ENCODE results near the gene KLHL3.
A peak's percentile ranks its signal among the peaks of the same experiment; 100 is the strongest.
"Not testable (repeated sequence)": the region's sequence is repeated elsewhere in the genome, so short reads cannot be mapped to it uniquely, and the experiment has no call there.

KLHL3 gene

DNA sequence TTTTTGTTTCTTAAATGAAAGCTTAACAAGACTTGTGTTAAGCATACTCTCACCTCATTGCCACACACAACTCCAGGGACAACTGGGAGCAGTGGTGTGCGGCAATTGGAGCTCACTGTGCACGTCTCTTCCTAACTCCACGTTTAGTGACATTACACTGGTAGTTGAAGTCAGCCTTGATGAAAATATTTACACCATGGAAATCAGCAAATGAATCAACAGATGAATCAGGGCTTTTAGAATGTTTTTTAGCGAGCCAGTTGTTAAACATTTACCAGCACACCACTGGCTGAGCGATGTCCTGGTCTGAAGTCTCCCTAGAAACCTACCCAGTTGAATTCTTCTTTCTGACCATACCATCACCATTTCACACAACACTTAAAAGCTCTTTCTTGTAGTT lies 67.3 kb downstream of the KLHL3 start:
- no peak for DNase-seq (ENCODE audit: low read depth in 2 of 2)

DNA sequence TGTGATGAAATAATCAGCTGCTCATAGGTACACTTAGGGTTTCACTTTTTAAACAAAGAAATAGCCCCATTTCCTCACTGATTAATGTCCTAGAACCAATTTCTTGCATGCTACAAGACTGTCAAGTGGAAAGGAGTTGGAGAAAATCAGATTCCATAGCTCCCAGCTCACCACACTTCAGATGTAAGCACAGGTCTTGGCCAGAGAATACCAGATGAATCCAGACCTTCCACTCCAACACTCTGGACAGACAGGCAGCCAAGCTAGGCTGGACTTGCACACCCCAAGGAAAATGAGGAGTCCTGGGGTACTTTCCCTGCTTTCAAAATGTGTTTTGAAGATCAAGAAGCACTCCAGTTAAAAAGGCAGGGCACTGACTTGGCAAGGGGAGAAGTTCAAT lies 68.5 kb downstream of the KLHL3 start:
- no peak for DNase-seq (ENCODE audit: low read depth in 2 of 2)

- no peak for DNase-seq (ENCODE audit: low read depth in 2 of 2)
These were observed 69.0 kb downstream of the KLHL3 start for GRCh38 chr5:137666901-137667300.

- DNase-seq (ENCODE audit: low read depth in 2 of 2), result no peak
These were observed 69.4 kb downstream of the KLHL3 start for GRCh38 chr5:137666461-137666850.

DNA sequence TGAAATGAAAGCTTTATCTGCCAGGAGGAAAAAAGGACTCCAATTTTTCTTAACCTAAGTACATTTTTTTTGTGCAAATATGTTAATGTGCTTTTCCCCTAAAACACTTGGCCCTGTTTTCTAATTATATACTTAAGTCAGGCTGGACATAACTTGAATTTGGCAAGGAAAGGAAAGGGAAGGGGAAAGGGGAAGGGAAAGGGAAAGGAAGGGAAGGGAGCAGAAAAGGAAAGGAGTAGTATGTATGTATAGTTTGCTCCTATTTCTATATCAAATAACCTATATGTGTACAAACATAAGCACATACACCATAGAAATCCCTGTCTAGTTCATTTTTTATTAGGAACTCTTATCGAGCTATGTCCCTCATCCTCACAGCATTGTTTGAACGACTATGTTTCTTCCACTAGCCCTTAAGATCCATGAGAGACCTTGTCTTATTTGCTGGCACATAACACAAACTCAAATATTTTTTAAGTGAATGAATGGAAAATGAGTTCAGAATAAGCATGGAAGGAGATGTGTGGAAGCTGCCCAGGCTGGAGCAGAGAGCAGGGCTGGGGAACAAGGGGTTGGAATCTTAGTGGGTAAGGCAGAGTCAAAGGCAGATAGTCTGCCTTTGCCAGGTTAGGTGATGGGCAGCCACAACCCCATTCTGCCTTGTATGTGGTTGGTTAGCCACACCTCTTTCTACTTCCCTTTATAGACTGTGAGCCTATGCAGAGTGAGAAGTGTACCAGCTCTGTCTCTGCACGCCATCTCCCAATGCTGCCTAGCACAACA lies 70.0 kb downstream of the KLHL3 start:
- peak in 1 of 2 donors; percentile 8 for DNase-seq (ENCODE audit: low read depth in 2 of 2)

DNA sequence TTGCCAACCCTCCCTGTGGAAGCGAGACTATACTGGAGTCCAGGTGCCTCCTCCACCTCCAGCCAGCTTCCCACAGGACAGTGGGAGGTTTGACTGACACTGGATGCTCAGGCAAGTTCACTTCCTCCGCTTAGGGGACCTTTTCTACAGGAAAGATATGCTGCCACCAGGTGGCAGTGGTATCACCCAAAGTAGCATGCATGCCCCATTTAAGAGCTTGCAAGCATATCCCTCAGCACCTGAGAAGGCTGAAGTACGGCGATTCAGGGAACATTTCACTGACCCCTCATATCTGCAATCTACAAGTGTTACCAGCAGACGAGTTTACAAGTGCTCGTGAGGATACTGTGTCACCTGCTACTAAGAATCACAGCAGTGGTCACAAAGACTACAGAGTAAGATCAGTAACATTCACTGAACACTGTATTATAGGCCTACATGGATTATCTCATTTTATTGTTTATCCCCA lies 75.5 kb downstream of the KLHL3 start:
- peak; percentile 43 to 55 for DNase-seq (ENCODE audit: low read depth in 2 of 2)

DNA sequence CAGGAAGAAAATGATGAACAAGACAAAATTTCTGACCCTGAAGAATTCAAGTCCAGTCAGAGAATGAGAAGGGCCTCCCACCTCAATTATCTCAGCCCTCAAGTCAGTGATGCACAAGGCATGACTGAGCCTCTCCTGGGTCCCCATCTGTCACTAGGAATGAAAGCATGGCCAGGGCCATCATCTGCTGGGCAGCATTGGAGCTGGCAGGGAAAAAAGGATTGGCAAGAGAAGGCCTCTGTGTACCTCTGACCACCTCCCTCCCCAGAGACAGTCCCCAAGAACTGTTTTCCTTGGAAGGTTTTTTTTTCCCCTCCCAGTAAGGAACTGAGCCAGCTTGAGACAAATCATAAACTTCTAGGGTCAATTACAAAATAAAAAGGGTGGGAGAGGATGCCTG lies 76.7 kb downstream of the KLHL3 start:
- no peak for DNase-seq (ENCODE audit: low read depth in 2 of 2)

GRCh38 chr5:137658324-137658723 lies 77.6 kb downstream of the KLHL3 start:
- DNase-seq (ENCODE audit: low read depth in 2 of 2), result no peak

DNA sequence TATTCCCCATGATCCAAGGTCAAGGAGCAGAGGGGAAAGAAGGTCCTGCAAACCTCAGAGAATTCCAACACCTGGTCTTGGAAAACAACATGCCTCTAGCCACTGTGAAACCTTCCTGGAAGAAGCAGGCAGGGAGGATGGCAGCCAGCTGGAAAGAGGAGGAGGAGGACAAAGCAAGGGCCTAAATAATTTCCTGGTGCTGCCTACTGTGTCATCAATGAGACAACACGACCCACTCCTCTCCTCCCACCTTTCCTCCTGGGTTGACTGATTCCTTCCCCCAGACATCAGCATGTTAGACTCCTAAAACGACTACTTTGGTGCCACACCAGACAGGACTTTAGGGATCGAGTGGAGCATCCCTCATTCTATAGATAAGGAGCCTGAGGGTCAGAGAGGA lies 78.8 kb downstream of the KLHL3 start:
- no peak for DNase-seq (ENCODE audit: low read depth in 2 of 2)

GRCh38 chr5:137656558-137656957 lies 79.3 kb downstream of the KLHL3 start:
- DNase-seq (ENCODE audit: low read depth in 2 of 2), result no peak

- no peak for DNase-seq (ENCODE audit: low read depth in 2 of 2)
These were observed 84.9 kb downstream of the KLHL3 start for GRCh38 chr5:137651022-137651421.

- DNase-seq (ENCODE audit: low read depth in 2 of 2), result no peak
These were observed 86.5 kb downstream of the KLHL3 start for GRCh38 chr5:137649228-137649935.

DNA sequence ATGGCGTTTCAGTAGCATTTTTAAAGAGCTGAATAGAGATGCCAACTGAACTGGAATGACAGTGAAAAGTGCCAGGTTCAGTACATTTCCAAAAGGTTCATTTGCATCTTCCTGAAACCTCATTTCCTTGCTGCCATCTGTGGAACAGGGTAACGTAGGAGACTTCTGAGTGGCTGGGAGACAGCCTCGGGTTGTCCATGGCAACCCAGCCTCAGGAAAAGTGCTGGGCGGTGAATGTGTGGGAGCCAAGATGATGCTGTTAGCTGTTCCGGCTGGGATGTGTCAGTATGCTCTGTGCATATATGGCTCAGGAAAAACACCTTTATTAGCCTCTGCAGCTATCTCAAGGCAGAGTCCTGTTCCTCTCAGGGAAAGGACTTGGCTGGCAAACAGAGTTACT lies 87.5 kb downstream of the KLHL3 start:
- no peak for DNase-seq (ENCODE audit: low read depth in 2 of 2)

GRCh38 chr5:137647401-137647800 lies 88.5 kb downstream of the KLHL3 start:
- no peak for DNase-seq (ENCODE audit: low read depth in 2 of 2)

DNA sequence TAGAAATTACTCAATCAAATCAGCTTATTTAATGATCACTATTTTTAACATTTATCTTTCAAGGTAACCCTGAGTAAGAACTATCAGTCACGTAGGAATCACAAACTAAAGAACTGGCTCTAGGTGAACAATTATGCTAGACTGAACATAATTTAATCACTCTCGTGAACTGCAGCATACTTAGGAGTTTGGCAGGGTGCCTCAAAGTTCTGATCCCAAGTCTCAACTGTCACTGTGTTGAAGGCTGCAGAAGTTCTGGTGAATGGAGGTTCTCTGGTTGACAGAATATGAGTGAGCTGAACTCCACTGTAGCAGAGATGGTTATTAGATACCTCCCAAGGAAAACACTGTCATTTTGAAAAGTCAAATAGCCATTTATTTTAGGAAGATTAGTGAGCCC lies 89.1 kb downstream of the KLHL3 start:
- no peak for DNase-seq (ENCODE audit: low read depth in 2 of 2)

DNA sequence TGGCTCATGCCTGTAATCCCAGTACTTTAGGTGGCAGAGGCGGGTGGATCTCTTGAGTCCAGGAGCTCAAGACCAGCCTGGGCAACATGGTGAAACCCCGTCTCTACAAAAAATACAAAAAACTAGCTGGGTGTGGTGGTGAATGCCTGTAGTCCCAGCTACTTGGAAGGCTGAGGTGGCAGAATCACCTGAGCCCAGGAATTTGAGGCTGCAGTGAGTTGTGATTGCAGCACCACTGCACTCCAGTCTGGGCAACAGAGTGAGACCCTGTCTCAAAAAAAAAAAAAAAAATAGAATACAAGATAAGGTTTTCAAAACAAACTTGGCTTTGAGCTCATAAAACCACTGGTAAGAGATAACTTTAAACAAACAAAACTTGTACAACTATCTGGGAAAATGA lies 92.8 kb downstream of the KLHL3 start:
- DNase-seq (ENCODE audit: low read depth in 2 of 2), result not testable (repeated sequence)

- no peak for DNase-seq (ENCODE audit: low read depth in 2 of 2)
These were observed 93.8 kb downstream of the KLHL3 start for GRCh38 chr5:137642091-137642490.

GRCh38 chr5:137641148-137641547 lies 94.7 kb downstream of the KLHL3 start:
- no peak for DNase-seq (ENCODE audit: low read depth in 2 of 2)

DNA sequence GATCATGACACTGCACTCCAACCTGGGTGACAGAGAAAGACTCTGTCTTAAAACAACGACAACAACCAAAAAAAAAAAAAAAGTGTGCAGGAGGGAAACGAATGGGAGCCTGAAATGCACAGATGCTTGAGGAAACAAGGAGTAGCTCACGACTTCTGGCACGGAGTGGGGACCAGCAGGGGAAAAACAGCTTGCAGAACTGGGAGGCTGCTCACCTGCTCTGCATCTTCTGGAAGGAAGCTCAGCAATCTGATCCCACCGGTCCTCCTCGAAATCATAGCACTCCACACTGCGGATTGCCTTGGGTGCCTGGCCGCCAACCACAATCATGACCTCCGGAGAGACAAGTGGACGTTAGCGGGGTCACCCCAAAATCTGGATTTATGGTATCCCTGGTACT lies 96.2 kb downstream of the KLHL3 start:
- DNase-seq (ENCODE audit: low read depth in 2 of 2), result no peak

DNA sequence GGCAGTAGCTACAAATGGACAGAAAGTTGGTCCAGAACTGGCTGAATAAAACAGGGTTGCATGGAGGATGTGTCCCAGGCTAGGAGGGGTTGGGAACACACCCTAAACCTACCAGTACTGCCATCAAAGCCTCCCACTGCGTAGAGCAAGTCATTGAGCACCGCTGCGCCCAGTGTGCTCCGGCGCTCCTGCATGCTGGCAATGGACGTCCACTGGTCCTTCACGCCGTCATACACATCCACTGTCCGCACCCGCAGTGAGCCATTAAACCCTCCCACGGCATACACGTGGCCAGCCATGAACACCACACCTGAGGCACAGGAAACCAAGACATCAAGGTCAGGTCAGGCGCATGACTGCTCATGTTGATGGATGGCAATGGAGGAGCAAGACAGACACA lies 97.0 kb downstream of the KLHL3 start:
- DNase-seq (ENCODE audit: low read depth in 2 of 2), result no peak

DNA sequence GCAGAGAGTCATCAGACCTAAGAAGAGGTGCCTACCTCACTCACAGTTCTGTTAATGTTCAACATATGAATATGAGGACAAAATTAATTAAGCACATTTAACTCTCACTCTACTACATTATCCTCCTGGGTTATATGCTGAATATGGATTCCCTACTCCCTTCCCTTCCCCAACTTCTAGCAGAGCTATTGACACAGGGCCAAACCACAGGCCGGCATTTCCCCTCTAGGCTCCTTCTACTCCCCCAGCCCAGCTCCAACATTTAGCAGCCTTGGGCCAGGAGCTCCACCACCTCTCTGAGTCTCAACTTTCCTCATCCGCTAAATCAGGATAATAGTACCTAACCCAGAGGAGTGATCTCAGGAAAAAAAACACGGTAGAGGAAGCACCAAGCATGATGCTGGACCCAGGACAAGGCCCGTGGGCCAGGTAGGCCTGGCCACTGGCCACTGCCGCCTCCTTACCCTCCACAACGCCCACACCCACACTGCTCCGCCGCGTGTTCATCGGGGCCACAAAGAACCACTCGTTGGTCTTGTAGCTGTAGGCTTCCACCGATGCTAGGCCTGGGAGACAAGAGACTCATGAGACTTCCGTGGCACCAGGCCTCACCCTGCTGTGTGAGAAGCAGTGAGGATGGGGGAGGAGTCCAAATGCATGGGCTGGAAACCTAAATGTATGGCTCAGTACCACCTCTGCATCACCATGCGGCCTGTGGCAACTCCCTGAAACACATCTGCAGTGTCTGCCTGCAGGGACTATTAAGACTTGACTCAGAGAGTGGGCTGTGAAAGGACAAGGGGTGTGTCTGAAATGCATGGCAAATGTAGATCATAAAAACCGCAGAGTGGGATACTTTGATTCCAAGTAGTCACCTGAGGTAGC lies 98.8 kb downstream of the KLHL3 start:
- DNase-seq (ENCODE audit: low read depth in 2 of 2), result no peak

DNA sequence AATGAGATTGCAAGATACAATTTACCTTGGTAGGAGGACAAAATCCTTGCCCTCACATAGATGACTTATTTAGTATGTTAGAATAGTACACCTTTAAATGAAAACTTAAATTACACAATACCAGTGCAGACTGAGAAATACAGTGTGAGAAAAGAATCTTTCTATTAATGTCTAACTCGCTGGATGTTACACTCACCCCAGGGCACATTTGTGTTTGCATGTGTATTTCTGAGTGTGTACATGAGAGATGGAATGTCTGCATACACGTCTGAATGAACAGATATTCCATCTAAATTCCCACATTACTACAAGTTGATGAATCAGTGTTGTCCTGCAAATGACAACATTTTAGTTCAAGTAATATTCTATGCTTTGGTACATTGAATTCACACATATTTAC lies 99.8 kb downstream of the KLHL3 start:
- no peak for DNase-seq (ENCODE audit: low read depth in 2 of 2)

All from stimulated activated CD8-positive, alpha-beta memory T cell treated with anti-CD3 and anti-CD28 coated beads, Interleukin-2, amount 100 ng/mL, for 48 hours (primary cell).